Astrocyte of the cerebellum (primary cell): ENCODE results near the gene PDE4B.

ENCODE experiments used
- DNase-seq: peaks from one replicate; pipeline ENCODE4 v3.0.0-alpha.2; 2011; ENCODE audit warnings: low read depth
- H3K4me3 ChIP-seq: 2 replicates; pipeline ENCODE4 v1.5.1; 2011; ENCODE audit warnings: mild to moderate bottlenecking, low read depth, low read length, moderate library complexity
- in situ Hi-C: cut with HindIII; loops from 2 replicates; pipeline ENCODE4 v1.10.0; 2017; ENCODE audit warnings: low sequenced_read_pairs
- TF ChIP-seq, protein P1 (sequence below): IDR thresholded peaks from 2 replicates; pipeline ENCODE4 v1.5.1; 2012; ENCODE audit warnings: low read length, low read depth, moderate library complexity, mild to moderate bottlenecking; ENCODE audit errors: missing control alignments

The PDE4B gene

DNA sequence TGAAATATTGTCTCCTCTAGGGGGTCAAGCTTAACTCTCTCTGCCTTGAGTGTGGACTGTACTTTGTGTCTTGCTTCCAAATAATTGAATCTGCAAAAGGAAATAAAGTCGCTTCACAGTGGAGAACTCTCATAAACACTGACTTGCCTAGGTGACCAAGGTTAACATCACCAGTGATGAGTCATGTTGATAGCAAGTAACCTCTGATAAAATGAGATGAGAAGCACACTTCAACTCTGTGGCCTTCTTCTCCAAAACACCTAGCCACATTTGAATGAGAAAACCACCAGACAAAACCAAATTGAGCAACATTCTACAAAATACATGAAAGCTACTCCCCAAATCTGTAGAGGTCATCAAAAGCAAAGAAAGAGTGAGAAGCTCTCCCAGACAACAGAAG lies 37.6 kb downstream of the PDE4B start:
- TF ChIP-seq, protein P1, sequence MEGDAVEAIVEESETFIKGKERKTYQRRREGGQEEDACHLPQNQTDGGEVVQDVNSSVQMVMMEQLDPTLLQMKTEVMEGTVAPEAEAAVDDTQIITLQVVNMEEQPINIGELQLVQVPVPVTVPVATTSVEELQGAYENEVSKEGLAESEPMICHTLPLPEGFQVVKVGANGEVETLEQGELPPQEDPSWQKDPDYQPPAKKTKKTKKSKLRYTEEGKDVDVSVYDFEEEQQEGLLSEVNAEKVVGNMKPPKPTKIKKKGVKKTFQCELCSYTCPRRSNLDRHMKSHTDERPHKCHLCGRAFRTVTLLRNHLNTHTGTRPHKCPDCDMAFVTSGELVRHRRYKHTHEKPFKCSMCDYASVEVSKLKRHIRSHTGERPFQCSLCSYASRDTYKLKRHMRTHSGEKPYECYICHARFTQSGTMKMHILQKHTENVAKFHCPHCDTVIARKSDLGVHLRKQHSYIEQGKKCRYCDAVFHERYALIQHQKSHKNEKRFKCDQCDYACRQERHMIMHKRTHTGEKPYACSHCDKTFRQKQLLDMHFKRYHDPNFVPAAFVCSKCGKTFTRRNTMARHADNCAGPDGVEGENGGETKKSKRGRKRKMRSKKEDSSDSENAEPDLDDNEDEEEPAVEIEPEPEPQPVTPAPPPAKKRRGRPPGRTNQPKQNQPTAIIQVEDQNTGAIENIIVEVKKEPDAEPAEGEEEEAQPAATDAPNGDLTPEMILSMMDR, result no peak
- DNase-seq, result no peak
- in situ Hi-C loops, result no loop called here
- H3K4me3 ChIP-seq, result no peak overlapping the region

DNA sequence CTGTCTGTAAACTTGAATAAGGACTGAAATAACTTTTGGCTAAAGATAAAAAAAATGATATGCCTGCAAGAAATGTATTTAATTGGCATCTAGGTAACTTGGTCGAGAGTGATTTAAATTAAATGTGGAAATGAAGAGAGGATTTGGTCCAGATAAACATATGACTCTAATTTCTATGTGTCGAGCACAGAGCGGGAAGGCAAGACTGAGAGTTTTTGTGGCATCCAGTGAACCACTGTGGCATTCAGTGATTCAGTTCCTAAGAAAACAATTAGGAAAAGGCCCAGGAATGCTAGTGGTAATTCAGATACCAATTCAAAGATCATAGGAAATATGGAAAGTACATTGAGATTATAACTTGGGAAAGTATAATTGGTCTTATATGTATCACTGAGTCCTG lies 39.6 kb downstream of the PDE4B start:
- no peak overlapping the region for H3K4me3 ChIP-seq
- DNase-seq, result no peak
- TF ChIP-seq, protein P1, result no peak
- in situ Hi-C loops, result no loop called here

DNA sequence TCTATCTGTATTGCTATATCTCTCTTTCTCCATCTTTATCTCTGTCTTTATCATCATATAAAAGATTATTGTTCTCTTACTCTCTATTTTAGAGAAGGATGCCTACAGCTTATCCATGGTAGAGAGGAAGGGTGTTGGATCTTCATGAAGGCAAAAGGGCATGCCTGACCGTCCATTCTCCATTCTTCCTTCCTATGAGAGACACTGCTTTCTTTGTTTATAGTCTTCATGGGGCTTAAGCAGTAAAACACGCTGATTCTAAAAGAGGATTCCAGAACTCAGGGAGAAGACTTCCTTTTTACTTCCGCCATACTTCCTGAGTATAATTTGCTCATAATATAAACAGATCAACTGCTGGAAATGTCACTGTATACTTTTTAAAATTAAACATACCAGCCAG lies 44.0 kb downstream of the PDE4B start:
- no peak overlapping the region for H3K4me3 ChIP-seq
- no peak for DNase-seq
- TF ChIP-seq, protein P1, result no peak
- in situ Hi-C loops, result no loop called here

DNA sequence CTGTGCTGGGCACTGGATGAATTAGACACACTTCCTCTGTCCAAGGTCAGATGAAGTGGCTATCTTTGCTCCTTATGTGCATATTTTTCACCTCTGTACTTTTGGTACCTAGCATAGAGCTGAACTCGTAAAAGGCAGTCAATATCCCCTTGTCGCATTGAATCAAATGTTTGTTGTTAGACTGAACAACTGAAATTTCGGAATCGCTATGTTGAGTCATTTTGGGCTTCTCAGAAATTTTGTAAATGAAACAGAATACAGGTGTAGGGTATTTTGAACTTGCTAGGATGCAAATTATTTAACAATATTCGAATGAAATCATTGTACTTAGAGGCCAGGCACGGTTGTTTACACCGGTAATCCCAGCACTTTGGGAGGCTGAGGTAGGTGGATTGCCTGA lies 48.0 kb downstream of the PDE4B start:
- in situ Hi-C loops, result no loop called here
- DNase-seq, result no peak
- TF ChIP-seq, protein P1, result no peak
- no peak overlapping the region for H3K4me3 ChIP-seq

DNA sequence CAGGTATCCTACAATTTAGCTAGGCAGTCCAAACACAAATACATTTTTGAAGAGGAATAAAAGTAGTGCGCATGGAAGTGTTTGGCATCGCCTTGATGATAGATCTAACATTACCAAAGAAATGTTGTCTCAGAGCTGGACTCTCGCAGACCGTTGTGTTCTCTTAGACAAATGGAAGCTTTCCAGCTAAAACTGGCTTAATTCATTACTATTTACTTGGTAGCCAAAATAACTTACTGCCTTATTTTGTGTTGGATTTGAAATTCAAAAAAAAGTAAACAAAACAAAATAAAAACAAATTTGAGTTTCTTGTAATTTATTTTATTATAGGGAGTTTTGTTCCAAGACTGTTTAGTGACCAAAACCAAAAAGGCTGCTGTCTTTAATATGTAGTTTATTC lies 51.6 kb downstream of the PDE4B start:
- in situ Hi-C loops, result no loop called here
- TF ChIP-seq, protein P1, result no peak
- DNase-seq, result no peak
- H3K4me3 ChIP-seq, result no peak overlapping the region

DNA sequence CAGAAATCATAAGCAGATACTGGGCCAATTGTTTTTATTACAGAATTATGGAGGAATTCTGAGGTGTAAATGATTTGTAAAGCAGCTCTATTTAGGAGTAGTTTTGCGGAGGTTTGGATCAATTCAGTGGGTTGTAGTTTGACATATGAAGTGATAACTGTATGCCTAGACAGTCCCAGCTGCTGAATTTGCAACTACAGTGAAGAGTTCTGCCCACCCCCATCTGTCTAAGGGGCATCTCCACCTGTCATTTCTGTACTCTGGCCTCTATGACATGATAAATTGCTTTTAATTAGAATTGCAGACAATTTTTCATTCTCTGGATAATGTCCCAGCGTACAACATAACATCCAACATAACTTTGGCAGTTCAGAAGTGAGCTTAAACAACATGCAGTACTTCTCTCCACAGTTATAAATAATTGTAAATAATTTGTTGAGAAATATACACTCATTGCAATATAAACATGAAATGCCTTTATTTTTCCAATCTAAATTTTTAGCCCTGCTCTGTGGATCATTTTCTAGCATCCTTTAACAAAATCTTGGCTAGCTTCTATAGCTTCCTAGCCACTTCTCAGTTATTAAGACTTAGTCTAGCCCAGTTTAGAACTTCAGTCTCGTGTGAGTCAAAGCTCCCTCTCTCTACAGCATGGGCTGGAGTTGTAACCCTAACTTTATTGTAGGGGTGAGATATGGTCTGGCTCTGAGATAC lies 52.3 kb downstream of the PDE4B start:
- H3K4me3 ChIP-seq, result no peak overlapping the region
- DNase-seq, result no peak
- TF ChIP-seq, protein P1, result no peak
- in situ Hi-C loops, result no loop called here
